H1 (cell line): ENCODE measurements around the gene NME7. TPM values are rescaled to one million over a fixed set of nuclear protein-coding genes. Genes with fewer than 3 reads are reported as not detected.

Source experiments
- CTCF ChIA-PET: fragments of 300-600 bp; sonication (Branson Sonifier 250); formaldehyde crosslinking; loops from one replicate; lab custom pipeline; 2021; ENCODE audit not compliant: partially characterized antibody; lab: Charles Lee
- POLR2A ChIA-PET: fragments of 300-600 bp; sonication (Branson Sonifier 250); formaldehyde crosslinking; loops from one replicate; lab custom pipeline; 2021; ENCODE audit warnings: inconsistent platforms; ENCODE audit not compliant: partially characterized antibody; lab: Charles Lee
- DNase-seq, 2 experiments: peaks; one replicate each; pipeline versions ENCODE4 v3.0.0 to v3.0.0-alpha.2; 2010 to 2022; ENCODE audit warnings: low spot score in 2 of 2, low read depth in 1 of 2, mixed read lengths in 1 of 2
- FAIRE-seq: peaks from 2 replicates; lab custom pipeline; 2011; peaks lifted over from hg19 to GRCh38; lab: Jason Lieb, UNC
- H2AFZ ChIP-seq: 2 replicates; pipeline ENCODE4 v1.8.1; 2012; ENCODE audit warnings: low read length, inconsistent platforms
- H2AK5ac ChIP-seq: 2 replicates; pipeline ENCODE4 v1.6.1; 2013; ENCODE audit warnings: low read depth, low read length
- H2BK120ac ChIP-seq: replicated peaks from 2 replicates; pipeline ENCODE3; 2013; ENCODE audit warnings: low read depth, low read length, inconsistent platforms
- H2BK12ac ChIP-seq: 2 replicates; pipeline ENCODE4 v1.6.1; 2013; ENCODE audit warnings: low read depth, low read length
- H2BK15ac ChIP-seq: 2 replicates; pipeline ENCODE4 v1.6.1; 2013; ENCODE audit warnings: low read length
- H2BK20ac ChIP-seq: 2 replicates; pipeline ENCODE4 v1.6.1; 2013; ENCODE audit warnings: low read length
- H2BK5ac ChIP-seq: 2 replicates; pipeline ENCODE4 v1.6.1; 2013; ENCODE audit warnings: low read depth, low read length
- H3K14ac ChIP-seq: 2 replicates; pipeline ENCODE4 v1.6.1; 2013; ENCODE audit warnings: inconsistent platforms; ENCODE audit not compliant: insufficient read length
- H3K18ac ChIP-seq: 2 replicates; pipeline ENCODE4 v1.6.1; 2013; ENCODE audit warnings: low read length; ENCODE audit errors: extremely low read depth
- H3K23ac ChIP-seq: 2 replicates; pipeline ENCODE4 v1.6.1; 2013; ENCODE audit warnings: inconsistent platforms; ENCODE audit not compliant: insufficient read length
- H3K23me2 ChIP-seq: 2 replicates; pipeline ENCODE4 v1.6.1; 2013; ENCODE audit warnings: low read depth, low read length
- H3K27ac ChIP-seq: 2 replicates; pipeline ENCODE4 v1.6.1; 2011; ENCODE audit warnings: low read depth, low read length, inconsistent platforms
- H3K27me3 ChIP-seq, 4 experiments: replicated peaks in 1 of 4; 1 replicate in 1 of 4; 2 replicates in 3 of 4; pipeline versions ENCODE4 v1.6.1 to v1.8.1; 2011 to 2013; ENCODE audit warnings: low read length in 3 of 4, mild to moderate bottlenecking in 3 of 4, inconsistent platforms in 2 of 4, mixed read lengths in 2 of 4, moderate library complexity in 1 of 4; ENCODE audit not compliant: control insufficient read depth in 3 of 4, insufficient read depth in 3 of 4; ENCODE audit errors: extremely low read depth in 1 of 4
- H3K36me3 ChIP-seq, 4 experiments: 2 replicates each; pipeline versions ENCODE4 v1.6.1 to v1.8.1; 2011 to 2013; ENCODE audit warnings: mild to moderate bottlenecking in 4 of 4, low read length in 3 of 4, moderate library complexity in 2 of 4, control low read depth in 1 of 4, inconsistent platforms in 1 of 4; ENCODE audit not compliant: insufficient read depth in 4 of 4, control insufficient read depth in 2 of 4
- H3K4ac ChIP-seq: replicated peaks from 2 replicates; pipeline ENCODE3; 2013; ENCODE audit warnings: low read length, low read depth, mixed read lengths, inconsistent platforms; ENCODE audit not compliant: insufficient read length
- H3K4me1 ChIP-seq, 4 experiments: replicated peaks in 1 of 4; 1 replicate in 1 of 4; 2 replicates in 3 of 4; pipeline versions ENCODE4 v1.6.1 to v1.8.1; 2011 to 2013; ENCODE audit warnings: low read length in 3 of 4, inconsistent platforms in 2 of 4, mixed read lengths in 1 of 4; ENCODE audit not compliant: insufficient read depth in 4 of 4, control insufficient read depth in 3 of 4
- H3K4me2 ChIP-seq, 2 experiments: 2 replicates each; pipeline versions ENCODE4 v1.6.1 to v1.8.1; 2011 to 2013; ENCODE audit warnings: low read depth in 2 of 2, low read length in 2 of 2, control low read depth in 1 of 2, inconsistent platforms in 1 of 2, mild to moderate bottlenecking in 1 of 2; ENCODE audit not compliant: insufficient read depth in 1 of 2
- H3K4me3 ChIP-seq, 4 experiments: fragments of 200-600, 300-600 bp in 1 of 4; sonication (generic), shearing (Covaris generic), sonication (Bioruptor Twin) in 1 of 4; 2 replicates each; pipeline versions ENCODE4 v1.5.1 to v1.8.1; 2011 to 2016; ENCODE audit warnings: low read length in 4 of 4, low read depth in 3 of 4, control low read depth in 2 of 4, inconsistent platforms in 2 of 4, mild to moderate bottlenecking in 2 of 4, mixed read lengths in 1 of 4, moderate library complexity in 1 of 4; ENCODE audit not compliant: insufficient read depth in 2 of 4; ENCODE audit errors: extremely low read depth in 1 of 4
- H3K56ac ChIP-seq: replicated peaks from 2 replicates; pipeline ENCODE3; 2013; ENCODE audit warnings: low read depth, mild to moderate bottlenecking, mixed read lengths, low read length, inconsistent platforms; ENCODE audit not compliant: insufficient read length
- H3K79me1 ChIP-seq: 2 replicates; pipeline ENCODE4 v1.6.1; 2013; ENCODE audit warnings: low read depth, low read length, control low read depth
- H3K79me2 ChIP-seq, 2 experiments: 2 replicates each; pipeline versions ENCODE4 v1.6.1 to v1.8.1; 2012 to 2013; ENCODE audit warnings: low read length in 2 of 2, mild to moderate bottlenecking in 2 of 2, inconsistent platforms in 1 of 2; ENCODE audit not compliant: insufficient read depth in 2 of 2, control insufficient read depth in 1 of 2
- H3K9ac ChIP-seq, 4 experiments: replicated peaks in 1 of 4; 1 replicate in 1 of 4; 2 replicates in 3 of 4; pipeline versions ENCODE4 v1.6.1 to v1.8.1; 2011 to 2013; ENCODE audit warnings: low read depth in 3 of 4, low read length in 3 of 4, control low read depth in 2 of 4, mild to moderate bottlenecking in 2 of 4, moderate library complexity in 2 of 4, inconsistent platforms in 1 of 4; ENCODE audit errors: extremely low read depth in 1 of 4
- H3K9me3 ChIP-seq, 2 experiments: 2 replicates each; pipeline versions ENCODE4 v1.6.1 to v1.8.1; 2012 to 2013; ENCODE audit warnings: mild to moderate bottlenecking in 2 of 2, moderate library complexity in 2 of 2, control low read depth in 1 of 2, inconsistent platforms in 1 of 2, low read depth in 1 of 2, low read length in 1 of 2, mixed read lengths in 1 of 2; ENCODE audit not compliant: insufficient read depth in 2 of 2
- H4K20me1 ChIP-seq, 2 experiments: replicated peaks in 1 of 2; 2 replicates each; pipeline versions ENCODE3 to v1.8.1; 2011 to 2013; ENCODE audit warnings: inconsistent platforms in 2 of 2, low read length in 2 of 2, mild to moderate bottlenecking in 1 of 2; ENCODE audit not compliant: insufficient read depth in 2 of 2, control insufficient read depth in 1 of 2
- H4K5ac ChIP-seq: 2 replicates; pipeline ENCODE4 v1.6.1; 2013; ENCODE audit warnings: low read length, low read depth, mixed read lengths, inconsistent platforms; ENCODE audit not compliant: insufficient read length
- H4K8ac ChIP-seq: 2 replicates; pipeline ENCODE4 v1.8.0; 2013; ENCODE audit warnings: mild to moderate bottlenecking, moderate library complexity, low read length, inconsistent platforms; ENCODE audit not compliant: insufficient read depth; ENCODE audit errors: extremely low read depth
- H4K91ac ChIP-seq: replicated peaks from 2 replicates; pipeline ENCODE3; 2013; ENCODE audit warnings: low read length, mixed read lengths, inconsistent platforms; ENCODE audit not compliant: insufficient read length
- CREB1 ChIP-seq: IDR thresholded peaks from 2 replicates; pipeline ENCODE4 v1.6.1; 2012; ENCODE audit warnings: inconsistent platforms
- EP300 ChIP-seq, 2 experiments: IDR thresholded peaks; 1 replicate in 1 of 2; 2 replicates in 1 of 2; pipeline ENCODE4 v1.6.1; 2011 to 2012; ENCODE audit warnings: low read depth in 2 of 2, low read length in 2 of 2, mild to moderate bottlenecking in 2 of 2, borderline replicate concordance in 1 of 2, inconsistent platforms in 1 of 2, moderate library complexity in 1 of 2
- GTF2F1 ChIP-seq: IDR thresholded peaks from 2 replicates; pipeline ENCODE4 v1.6.1; 2012; ENCODE audit warnings: low read depth, low read length, improper control_type of control experiment, borderline replicate concordance
- KDM5A ChIP-seq: fragments of 200-600 bp; IDR thresholded peaks from 2 replicates; pipeline ENCODE4 v1.7.1; 2012; ENCODE audit warnings: mild to moderate bottlenecking, low read length, inconsistent platforms, mixed read lengths
- SIRT6 ChIP-seq: IDR thresholded peaks from one replicate; pipeline ENCODE4 v1.7.1; 2012; ENCODE audit warnings: low read length, inconsistent platforms
- SP4 ChIP-seq: IDR thresholded peaks from 2 replicates; pipeline ENCODE4 v1.6.1; 2012; ENCODE audit warnings: low read length, inconsistent platforms
- TBP ChIP-seq: IDR thresholded peaks from 2 replicates; pipeline ENCODE4 v1.6.1; 2011; ENCODE audit warnings: low read depth, low read length, improper control_type of control experiment
- TCF12 ChIP-seq: IDR thresholded peaks from 2 replicates; pipeline ENCODE4 v1.6.1; 2011; ENCODE audit warnings: low read depth, mild to moderate bottlenecking, low read length
- WGBS, 2 experiments: shearing (Covaris generic) in 1 of 2; methylation state at CpG; one replicate each; pipeline versions ENCODE4 v1.1.6 to v1.1.7; 2013 to 2015; ENCODE audit warnings: low lambda C conversion rate in 2 of 2, mixed read lengths in 2 of 2, inconsistent platforms in 1 of 2, low coverage in 1 of 2, missing lambda C conversion rate in 1 of 2; ENCODE audit not compliant: insufficient replicate concordance in 2 of 2, insufficient coverage in 1 of 2, insufficient read length in 1 of 2; ENCODE audit errors: extremely low coverage in 1 of 2, missing lambda C conversion rate in 1 of 2; 5-methylcytosine and 5-hydroxymethylcytosine counted together
- polyA plus RNA-seq, 7 experiments: library from polyadenylated mRNA; depleted of rRNA in 3 of 7; stranded (reverse) in 5 of 7; unstranded in 2 of 7; fragments of >200 nt in 5 of 7; fragments of 200-250 nt in 2 of 7; gene quantifications; 1 replicate in 5 of 7; 2 replicates in 1 of 7; 4 replicates in 1 of 7; pipeline versions ENCODE4 v1.2.1 to v1.2.3, GENCODE V29; 2011 to 2013; ENCODE audit warnings: missing spikeins in 2 of 7, mixed read lengths in 2 of 7
- total RNA-seq: library from RNA; stranded (reverse); fragmentation: NEBNext Ultra II Directional; extraction: Animal tissue kit (Norgen Biotek cat#: 25700); gene quantifications from 2 replicates; pipeline ENCODE4 v1.2.1, GENCODE V29; 2021
- TF ChIP-seq, protein P1 (sequence below): IDR thresholded peaks from 2 replicates; pipeline ENCODE4 v1.6.1; 2011; ENCODE audit warnings: low read depth, mild to moderate bottlenecking, low read length; ENCODE audit not compliant: insufficient read depth

Gene NME7
- total and polyA plus RNA-seq, 2 of the 8 experiments (the other 6 are each of a cell fraction or from before 2014, with no cell fraction given) = 11.6 to 28.5 TPM

DNA sequence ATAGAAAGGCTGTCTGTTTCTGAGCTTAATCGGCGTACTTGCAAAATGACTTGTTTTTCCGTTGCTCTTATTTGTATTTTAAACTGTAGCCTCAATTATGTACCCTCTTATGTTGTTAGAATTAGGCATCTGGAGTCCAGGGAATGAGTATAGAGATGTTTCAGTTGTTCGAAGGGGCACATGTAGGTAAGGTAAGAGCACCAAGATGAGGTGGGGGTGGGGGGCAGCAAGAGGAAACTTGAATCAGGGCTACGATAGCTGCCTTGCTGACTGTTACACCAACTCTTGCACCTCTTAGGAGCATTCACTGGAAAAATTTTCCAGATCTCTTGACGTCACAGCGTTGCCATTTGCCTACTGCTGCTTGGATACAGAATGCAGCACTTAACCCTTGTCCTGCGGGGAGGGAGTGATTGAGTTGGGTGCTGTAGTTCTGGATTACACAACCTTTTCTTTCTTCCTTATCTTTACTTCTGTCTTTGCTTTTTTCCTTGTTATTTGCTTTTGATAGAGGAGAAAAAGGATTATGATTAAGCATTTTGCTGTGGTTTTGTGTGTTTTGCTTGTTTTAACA, 257.9 kb downstream of the NME7 start:
- Histone ChIP-seq H4K5ac (no peak overlapping the region), H3K27me3 (no peaks in the 10 kb centered on the region), H3K4me3 (no peak overlapping the region; a peak in 3 of 8 replicates), H2BK12ac (no peak overlapping the region), H3K36me3 (peaks cover 2 to 22% (median 12%) of the 10 kb centered on the region in 4 experiments; a peak in 6 of 8 replicates), H3K4me2 (peak overlapping the region; percentile 95 to 99; a peak in 3 of 4 replicates), H3K18ac (no peak overlapping the region), H3K14ac (no peak overlapping the region), H2BK20ac (no peak overlapping the region), H3K23ac (no peak overlapping the region), H3K56ac (no peak overlapping the region), H2BK5ac (no peak overlapping the region), H2AFZ (no peak overlapping the region), H2AK5ac (no peak overlapping the region), H3K4me1 (peaks cover 17 to 36% (median 26%) of the 10 kb centered on the region in 4 experiments), H4K20me1 (peaks cover 5% of the 10 kb centered on the region in 2 experiments), H3K23me2 (peaks cover 14% of the 10 kb centered on the region), H3K9me3 (no peaks in the 10 kb centered on the region), H3K4ac (no peak overlapping the region), H3K79me1 (peaks cover 12% of the 10 kb centered on the region; the same call in 1 of the 2 replicates), H4K8ac (no peak overlapping the region; the same call in 1 of the 2 replicates), H3K27ac (peak overlapping the region; percentile 12; the same call in 1 of the 2 replicates), H4K91ac (no peak overlapping the region), H2BK15ac (no peak overlapping the region), H3K9ac (no peak overlapping the region), H2BK120ac (no peak overlapping the region), H3K79me2 (peaks cover 22 to 64% of the 10 kb centered on the region in 2 experiments)
- DNase-seq (no peak), FAIRE-seq (no peak)
- 63% methylated on average over 8 of the region's 8 CpGs; no CpG with 5 or more reads in 1 of the 2 experiments for WGBS, 2 experiments
- TF ChIP-seq SIRT6 (no peak), SP4 (no peak), KDM5A (no peak), EP300 (IDR thresholded peaks at IDR 0.05; ENCODE audit: borderline replicate concordance in 1 of 2, low read depth in 2 of 2, low read length in 2 of 2) (no peak), GTF2F1 (no peak), CREB1 (0 out of 2 replicates have a peak, but pooled peaks have one; percentile 26), TCF12 (no peak), TBP (no peak)
- TF ChIP-seq, protein P1, sequence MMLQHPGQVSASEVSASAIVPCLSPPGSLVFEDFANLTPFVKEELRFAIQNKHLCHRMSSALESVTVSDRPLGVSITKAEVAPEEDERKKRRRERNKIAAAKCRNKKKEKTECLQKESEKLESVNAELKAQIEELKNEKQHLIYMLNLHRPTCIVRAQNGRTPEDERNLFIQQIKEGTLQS = no peak
- ChIA-PET POLR2A (interaction anchor here (0.7 to 1.3 kb wide), 2 partner anchors 11 to 41 kb away, joined by 3 to 5 read pairs; no protein-coding TSS in a partner anchor), CTCF (interaction anchor here (0.8 to 2.9 kb wide), 9 partner anchors 11 to 506 kb away, joined by 3 to 16 read pairs (median 5); no protein-coding TSS in a partner anchor)
